ENCODE results near the gene NEB. TPM values are rescaled to one million over a fixed set of nuclear protein-coding genes. Genes with fewer than 3 reads are reported as not detected.

Gene NEB
- total RNA-seq, 1 experiment from 2014 or later, result 0.11 TPM

- ChIA-PET POLR2A (ENCODE audit: unreplicated experiment) (no interaction called here), CTCF (no interaction called here)
- no peaks in the 10 kb centered on the region for H4K20me1 ChIP-seq (ENCODE audit: low read length)
- H3K4me3 ChIP-seq (ENCODE audit: low read length), result no peak overlapping the region
- no peaks in the 10 kb centered on the region for H3K36me3 ChIP-seq (ENCODE audit: low read depth, low read length)
- H2AFZ ChIP-seq (ENCODE audit: low read length), result no peak overlapping the region
- ATAC-seq (no peak), DNase-seq (no peak)
- H3K4me1 ChIP-seq (ENCODE audit: insufficient read depth, low read length), result no peaks in the 10 kb centered on the region
- no peak overlapping the region for H3K9ac ChIP-seq (ENCODE audit: low read length)
- no peak overlapping the region for H3K27ac ChIP-seq (ENCODE audit: low read length)
- no peaks in the 10 kb centered on the region for H3F3A ChIP-seq (ENCODE audit: low read length, unreplicated experiment)
- no peaks in the 10 kb centered on the region for H3K79me2 ChIP-seq (ENCODE audit: low read length)
- BruUV-seq (replicated peaks), result no TSS peak
- H3K9me2 ChIP-seq (replicated peaks; ENCODE audit: low read length), result no peaks in the 10 kb centered on the region
- H3K4me2 ChIP-seq (ENCODE audit: low read length), result no peak overlapping the region
- H3K27me3 ChIP-seq (ENCODE audit: low read length), result no peaks in the 10 kb centered on the region
- no peaks in the 10 kb centered on the region for H3K9me3 ChIP-seq (ENCODE audit: low read length)
- intact Hi-C loops (cut with micrococcal nuclease), result no loop called here
- TF ChIP-seq EZH2phosphoT487 (IDR thresholded peaks at IDR 0.05; ENCODE audit: borderline replicate concordance, low read length) (no peak), CTCF (conservative IDR thresholded peaks at IDR 0.05; ENCODE audit: low read depth, low read length) (no peak), EZH2 (IDR thresholded peaks at IDR 0.05; ENCODE audit: low read length, unreplicated experiment) (no peak)
Measured at GRCh38 chr2:151534001-151534400, 200.3 kb downstream of the NEB start.

GRCh38 chr2:151533127-151533526, 201.1 kb downstream of the NEB start:
- CTCF ChIA-PET, result no interaction called here
- no peak for DNase-seq
- Histone ChIP-seq H3K9me2 (replicated peaks; ENCODE audit: low read length) (no peaks in the 10 kb centered on the region), H3K9me3 (ENCODE audit: low read length) (no peaks in the 10 kb centered on the region), H3F3A (ENCODE audit: low read length, unreplicated experiment) (no peaks in the 10 kb centered on the region), H4K20me1 (ENCODE audit: low read length) (no peaks in the 10 kb centered on the region), H3K27me3 (ENCODE audit: low read length) (no peaks in the 10 kb centered on the region), H3K4me2 (ENCODE audit: low read length) (no peak overlapping the region), H3K9ac (ENCODE audit: low read length) (no peak overlapping the region), H2AFZ (ENCODE audit: low read length) (no peak overlapping the region), H3K4me1 (ENCODE audit: insufficient read depth, low read length) (no peaks in the 10 kb centered on the region), H3K79me2 (ENCODE audit: low read length) (no peaks in the 10 kb centered on the region), H3K4me3 (ENCODE audit: low read length) (no peak overlapping the region), H3K36me3 (ENCODE audit: low read depth, low read length) (no peaks in the 10 kb centered on the region), H3K27ac (ENCODE audit: low read length) (no peak overlapping the region)
- ATAC-seq, result peak; percentile 35; the same call in 1 of the 2 replicates
- POLR2A ChIA-PET (ENCODE audit: unreplicated experiment), result no interaction called here
- intact Hi-C loops (cut with micrococcal nuclease), result no loop called here
- no TSS peak for BruUV-seq (replicated peaks)
- no peak for TF ChIP-seq EZH2 (IDR thresholded peaks at IDR 0.05; ENCODE audit: low read length, unreplicated experiment)
- no peak for TF ChIP-seq CTCF (conservative IDR thresholded peaks at IDR 0.05; ENCODE audit: low read depth, low read length)
- TF ChIP-seq EZH2phosphoT487 (IDR thresholded peaks at IDR 0.05; ENCODE audit: borderline replicate concordance, low read length), result no peak

DNA sequence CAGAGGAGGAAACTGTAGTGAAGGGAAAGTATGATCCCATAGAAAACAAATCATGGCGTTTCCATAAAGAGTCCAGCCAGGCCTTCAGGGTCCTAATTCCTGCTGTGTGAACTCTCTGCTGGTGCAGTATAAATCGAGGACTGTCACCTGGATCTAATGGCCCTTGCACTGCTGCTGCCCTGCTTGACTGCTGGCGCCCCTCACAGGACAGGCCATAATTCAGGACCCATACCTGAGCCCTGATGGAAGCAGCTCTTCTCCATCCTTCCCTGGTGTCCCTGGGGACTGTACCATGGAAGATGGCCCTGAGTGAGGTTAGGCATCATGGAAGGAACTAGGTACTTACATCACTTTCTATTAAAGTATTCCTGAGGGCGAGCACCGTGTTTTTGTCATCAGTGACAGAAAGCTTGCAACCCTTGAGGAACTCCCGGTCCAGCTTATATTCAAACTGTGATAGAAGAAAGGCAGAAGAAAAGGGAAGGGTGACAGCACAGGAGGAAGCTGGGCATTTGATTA, 207.6 kb downstream of the NEB start:
- H3K9ac ChIP-seq (ENCODE audit: low read length), result no peak overlapping the region
- H3K27ac ChIP-seq (ENCODE audit: low read length), result no peak overlapping the region
- DNase-seq, result no peak
- H2AFZ ChIP-seq (ENCODE audit: low read length), result no peak overlapping the region
- no peak overlapping the region for H3K4me2 ChIP-seq (ENCODE audit: low read length)
- H3K9me2 ChIP-seq (replicated peaks; ENCODE audit: low read length), result no peaks in the 10 kb centered on the region
- no peaks in the 10 kb centered on the region for H3K27me3 ChIP-seq (ENCODE audit: low read length)
- no peak for ATAC-seq
- H4K20me1 ChIP-seq (ENCODE audit: low read length), result no peaks in the 10 kb centered on the region
- intact Hi-C loops (cut with micrococcal nuclease), result no loop called here
- no peaks in the 10 kb centered on the region for H3F3A ChIP-seq (ENCODE audit: low read length, unreplicated experiment)
- no peaks in the 10 kb centered on the region for H3K79me2 ChIP-seq (ENCODE audit: low read length)
- ChIA-PET POLR2A (ENCODE audit: unreplicated experiment) (no interaction called here), CTCF (no interaction called here)
- no TSS peak for BruUV-seq (replicated peaks)
- peaks cover 5% of the 10 kb centered on the region; the same call in 1 of the 2 replicates for H3K4me1 ChIP-seq (ENCODE audit: insufficient read depth, low read length)
- H3K36me3 ChIP-seq (ENCODE audit: low read depth, low read length), result no peaks in the 10 kb centered on the region
- TF ChIP-seq CTCF (conservative IDR thresholded peaks at IDR 0.05; ENCODE audit: low read depth, low read length), result no peak
- TF ChIP-seq EZH2 (IDR thresholded peaks at IDR 0.05; ENCODE audit: low read length, unreplicated experiment), result no peak
- no peak for TF ChIP-seq EZH2phosphoT487 (IDR thresholded peaks at IDR 0.05; ENCODE audit: borderline replicate concordance, low read length)
- no peak overlapping the region for H3K4me3 ChIP-seq (ENCODE audit: low read length)
- H3K9me3 ChIP-seq (ENCODE audit: low read length), result no peaks in the 10 kb centered on the region
